Measurements from ENCODE around the gene MUC5B. TPM values are rescaled to one million over a fixed set of nuclear protein-coding genes. Genes with fewer than 3 reads are reported as not detected.

MUC5B gene
- total RNA-seq, 4 donors from 2014 or later = not detected

GRCh38 chr11:1221848-1222311 is 986 bp upstream of the MUC5B start:
- Histone ChIP-seq H3K27ac (no peak overlapping the region), H3K4me3 (replicated peaks in 1 of 3) (no peak overlapping the region), H3K27me3 (no peaks in the 10 kb centered on the region), H3K9me3 (no peaks in the 10 kb centered on the region), H3K4me1 (peaks cover 0 to 11% of the 10 kb centered on the region in 2 donors), H3K36me3 (no peaks in the 10 kb centered on the region)
- intact Hi-C loops (cut with DNase I) = no loop called here
- no peak for DNase-seq
- WGBS, 2 donors = 80 to 81% methylated on average over 19 to 21 of the region's 23 CpGs
- no peak for TF ChIP-seq POLR2A (IDR thresholded peaks at IDR 0.05)
- TF ChIP-seq CTCF (IDR thresholded peaks at IDR 0.05) = no peak

- TF ChIP-seq CTCF (IDR thresholded peaks at IDR 0.05) = no peak
- TF ChIP-seq POLR2A (IDR thresholded peaks at IDR 0.05) = no peak
- intact Hi-C loops (cut with DNase I) = no loop called here
- no peaks in the 10 kb centered on the region for H3K36me3 ChIP-seq
- H3K27me3 ChIP-seq = no peaks in the 10 kb centered on the region
- WGBS, 2 donors = 48 to 57% methylated on average over 7 to 9 of the region's 22 CpGs
- H3K27ac ChIP-seq = no peak overlapping the region
- no peaks in the 10 kb centered on the region for H3K9me3 ChIP-seq
- H3K4me1 ChIP-seq = peaks cover 0 to 11% of the 10 kb centered on the region in 2 donors
- no peak for DNase-seq
- no peak overlapping the region for H3K4me3 ChIP-seq (replicated peaks in 1 of 3)
Observed at GRCh38 chr11:1223346-1224110, 662 bp downstream of the MUC5B start.

- Histone ChIP-seq H3K4me3 (replicated peaks in 1 of 3) (no peak overlapping the region), H3K4me1 (peaks cover 0 to 11% of the 10 kb centered on the region in 2 donors), H3K36me3 (no peaks in the 10 kb centered on the region), H3K27me3 (no peaks in the 10 kb centered on the region), H3K9me3 (no peaks in the 10 kb centered on the region), H3K27ac (no peak overlapping the region)
- no peak for DNase-seq
- WGBS, 2 donors = 7 to 38% methylated on average over 3 to 6 of the region's 7 CpGs
- TF ChIP-seq POLR2A (IDR thresholded peaks at IDR 0.05) = no peak
- TF ChIP-seq CTCF (IDR thresholded peaks at IDR 0.05) = no peak
- intact Hi-C loops (cut with DNase I) = no loop called here
Observed at GRCh38 chr11:1224111-1224490, 1.2 kb downstream of the MUC5B start.

DNA sequence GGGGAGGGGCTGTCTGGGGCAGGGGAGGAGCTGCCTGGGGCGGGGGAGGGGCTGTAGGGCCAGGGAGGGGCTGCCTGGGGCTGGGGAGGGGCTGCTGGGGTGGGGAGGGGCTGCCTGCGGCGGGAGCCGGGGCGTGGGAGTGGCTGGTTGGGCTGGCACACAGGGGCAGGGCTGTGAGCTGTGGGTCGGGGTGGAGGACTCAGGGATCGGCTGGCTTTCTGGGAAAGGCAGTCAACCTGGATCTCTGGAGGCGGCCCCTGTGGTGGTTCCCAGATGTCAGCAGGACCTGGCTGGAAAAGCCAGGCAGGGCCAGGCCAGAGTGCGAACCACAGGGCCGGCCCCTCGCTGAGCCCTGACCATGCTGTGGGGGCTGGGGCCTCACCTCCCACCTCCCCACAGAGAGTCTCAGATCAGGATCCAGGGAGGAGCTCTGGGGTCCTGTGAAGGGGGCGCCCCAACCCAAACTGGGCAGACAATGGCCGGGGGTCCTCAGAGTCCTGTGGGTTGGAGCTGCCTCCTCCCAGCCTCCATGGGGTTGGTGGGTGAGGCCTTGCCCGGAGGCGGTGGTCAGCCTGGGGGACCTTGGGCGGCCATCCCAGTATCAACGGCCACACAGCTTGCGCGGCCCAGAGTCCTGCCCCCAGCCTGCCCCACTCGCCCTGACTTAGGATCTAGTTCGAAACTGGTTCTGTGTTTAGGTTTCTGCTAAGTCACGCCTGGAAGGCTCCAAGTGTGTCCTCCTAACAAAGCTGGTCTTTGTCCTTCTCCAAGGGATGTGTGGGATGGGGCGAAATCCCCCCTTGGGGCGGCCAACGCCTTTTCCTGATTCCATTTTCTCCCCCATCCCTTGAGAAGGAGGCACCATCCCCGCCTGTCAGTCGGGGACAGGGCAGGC is 1.9 kb downstream of the MUC5B start:
- intact Hi-C loops (cut with DNase I) = no loop called here
- no peaks in the 10 kb centered on the region for H3K27me3 ChIP-seq

More for the DNA sequence above, 1.9 kb downstream of the MUC5B start:
- no peak overlapping the region for H3K27ac ChIP-seq
- H3K36me3 ChIP-seq = no peaks in the 10 kb centered on the region
- TF ChIP-seq CTCF (IDR thresholded peaks at IDR 0.05) = no peak
- TF ChIP-seq POLR2A (IDR thresholded peaks at IDR 0.05) = no peak
- no peak for DNase-seq
- peaks cover 0 to 5% of the 10 kb centered on the region in 2 donors for H3K4me1 ChIP-seq
- no peak overlapping the region for H3K4me3 ChIP-seq (replicated peaks in 1 of 3)
- no peaks in the 10 kb centered on the region for H3K9me3 ChIP-seq
- 36 to 50% methylated on average over 15 to 22 of the region's 27 CpGs for WGBS, 2 donors
